GM12801 (cell line): ENCODE results near the gene KAZN.

Experiments used
- CTCF ChIP-seq: IDR thresholded peaks from one replicate; pipeline ENCODE4 v1.5.1; 2011; ENCODE audit warnings: control low read depth; ENCODE audit not compliant: insufficient read length; ENCODE audit errors: extremely low read depth

The KAZN gene

GRCh38 chr1:14803002-14803789, 204.7 kb downstream of the KAZN start:
- TF ChIP-seq CTCF, result no peak

GRCh38 chr1:14804626-14805025, 206.1 kb downstream of the KAZN start:
- TF ChIP-seq CTCF, result no peak

GRCh38 chr1:14806772-14807171, 208.3 kb downstream of the KAZN start:
- no peak for TF ChIP-seq CTCF

GRCh38 chr1:14808768-14809167, 210.3 kb downstream of the KAZN start:
- TF ChIP-seq CTCF, result no peak

GRCh38 chr1:14809191-14809981, 210.9 kb downstream of the KAZN start:
- TF ChIP-seq CTCF, result no peak

GRCh38 chr1:14810595-14811361, 212.3 kb downstream of the KAZN start:
- TF ChIP-seq CTCF, result no peak

GRCh38 chr1:14811573-14811972, 213.1 kb downstream of the KAZN start:
- TF ChIP-seq CTCF, result no peak
